Cardiac fibroblast (primary cell): ENCODE measurements around the gene CSMD2.

ENCODE experiments used
- DNase-seq, 2 donors: peaks; one replicate each; pipeline versions ENCODE4 v3.0.0 to v3.0.0-alpha.2; 2010; ENCODE audit warnings: low read depth in 2 of 2
- H3K4me3 ChIP-seq, 2 donors: replicated peaks in 1 of 2; 1 replicate in 1 of 2; 2 replicates in 1 of 2; pipeline ENCODE4 v1.5.1; 2011; ENCODE audit warnings: low read depth in 2 of 2, low read length in 2 of 2, mild to moderate bottlenecking in 2 of 2, moderate library complexity in 1 of 2
- CTCF ChIP-seq: IDR thresholded peaks from one replicate; pipeline ENCODE4 v1.5.1; 2011; ENCODE audit warnings: low read depth, mild to moderate bottlenecking, low read length, inconsistent platforms

The CSMD2 gene

GRCh38 chr1:33703464-33703863 lies 461.6 kb downstream of the CSMD2 start:
- no peak for DNase-seq
- H3K4me3 ChIP-seq, result no peak overlapping the region
- no peak for TF ChIP-seq CTCF

- H3K4me3 ChIP-seq, result no peak overlapping the region
- TF ChIP-seq CTCF, result no peak
- no peak for DNase-seq
Observed at GRCh38 chr1:33698361-33699035, 466.5 kb downstream of the CSMD2 start.

- H3K4me3 ChIP-seq, result no peak overlapping the region
- no peak for DNase-seq
- no peak for TF ChIP-seq CTCF
Observed at GRCh38 chr1:33697816-33698215, 467.2 kb downstream of the CSMD2 start.

- DNase-seq, result no peak
- no peak overlapping the region for H3K4me3 ChIP-seq
- TF ChIP-seq CTCF, result no peak
Observed at GRCh38 chr1:33696962-33697361, 468.1 kb downstream of the CSMD2 start.

GRCh38 chr1:33696311-33696710 lies 468.7 kb downstream of the CSMD2 start:
- DNase-seq, result no peak
- no peak for TF ChIP-seq CTCF
- H3K4me3 ChIP-seq, result no peak overlapping the region

GRCh38 chr1:33692206-33693188 lies 472.5 kb downstream of the CSMD2 start:
- TF ChIP-seq CTCF, result no peak
- H3K4me3 ChIP-seq, result no peak overlapping the region

More at GRCh38 chr1:33692206-33693188, 472.5 kb downstream of the CSMD2 start:
- DNase-seq, result no peak
